K562 (cell line): Measurements from ENCODE around the gene SPRYD3. TPM values are rescaled to one million over a fixed set of nuclear protein-coding genes. Genes with fewer than 3 reads are reported as not detected.

Experiments
- CBFA2T3 ChIP-seq: fragments of 450-650 bp; IDR thresholded peaks from 2 replicates; pipeline ENCODE4 v1.6.1; 2017
- CHD2 ChIP-seq: IDR thresholded peaks from 2 replicates; pipeline ENCODE4 v1.6.1; 2011; ENCODE audit warnings: low read depth, low read length
- CREBBP ChIP-seq: IDR thresholded peaks from one replicate; pipeline ENCODE4 v1.6.1; 2012; ENCODE audit warnings: low read depth, mild to moderate bottlenecking, control low read depth, inconsistent platforms, low read length
- EP300 ChIP-seq: IDR thresholded peaks from 2 replicates; pipeline ENCODE4 v1.6.1; 2012; ENCODE audit warnings: low read length, improper control_type of control experiment
- ETS2 ChIP-seq: IDR thresholded peaks from 2 replicates; pipeline ENCODE4 v1.6.1; 2016; ENCODE audit warnings: borderline replicate concordance, missing genetic modification characterization, mild to moderate bottlenecking, moderate library complexity, missing compliant biosample characterization; ENCODE audit not compliant: poor library complexity, severe bottlenecking
- FOXP4 ChIP-seq: sonication (generic); formaldehyde crosslinking; IDR thresholded peaks from 2 replicates; pipeline ENCODE4 v1.8.0; 2022; ENCODE audit warnings: mild to moderate bottlenecking, missing genetic modification reagents, borderline replicate concordance
- GATA2 ChIP-seq: sonication (generic); formaldehyde crosslinking; IDR thresholded peaks from 2 replicates; pipeline ENCODE4 v1.4.0; 2020; ENCODE audit warnings: mild to moderate bottlenecking, missing genetic modification reagents
- HDAC3 ChIP-seq: fragments of 450-650 bp; IDR thresholded peaks from 2 replicates; pipeline ENCODE4 v1.6.1; 2018; ENCODE audit warnings: borderline replicate concordance, mild to moderate bottlenecking, moderate library complexity; ENCODE audit not compliant: partially characterized antibody
- IRF2 ChIP-seq: sonication (generic); formaldehyde crosslinking; IDR thresholded peaks from 2 replicates; pipeline ENCODE4 v1.8.1; 2022; ENCODE audit warnings: mild to moderate bottlenecking, missing genetic modification reagents
- IRF9 ChIP-seq: fragments of 450-650 bp; IDR thresholded peaks from 2 replicates; pipeline ENCODE4 v1.6.1; 2016; ENCODE audit warnings: missing biosample characterization, missing genetic modification characterization
- KLF6 ChIP-seq: fragments of 250-450 bp; sonication (Bioruptor Pico); IDR thresholded peaks from 2 replicates; pipeline ENCODE4 v1.4.0; 2020; ENCODE audit warnings: mild to moderate bottlenecking, moderate library complexity, borderline replicate concordance
- MBD2 ChIP-seq: sonication (generic); IDR thresholded peaks from 2 replicates; pipeline ENCODE4 v1.6.1; 2016; ENCODE audit warnings: low read depth, borderline replicate concordance
- NELFE ChIP-seq: IDR thresholded peaks from 2 replicates; pipeline ENCODE4 v1.6.1; 2011; ENCODE audit warnings: mild to moderate bottlenecking; ENCODE audit not compliant: insufficient read depth, insufficient read length
- NR2C2 ChIP-seq, 2 experiments: fragments of 200-800 bp in 1 of 2; sonication (Bioruptor generic) in 1 of 2; sonication (generic) in 1 of 2; formaldehyde crosslinking in 1 of 2; IDR thresholded peaks; 2 replicates each; pipeline versions ENCODE4 v1.6.1 to v1.8.0; 2016 to 2022; ENCODE audit warnings: mild to moderate bottlenecking in 1 of 2, missing compliant biosample characterization in 1 of 2, missing genetic modification characterization in 1 of 2, missing genetic modification reagents in 1 of 2
- POU5F1 ChIP-seq: fragments of 150-350 bp; IDR thresholded peaks from 2 replicates; pipeline ENCODE4 v1.6.1; 2014; ENCODE audit warnings: borderline replicate concordance, low read length, low read depth, mild to moderate bottlenecking; ENCODE audit not compliant: partially characterized antibody
- RCOR1 ChIP-seq, 2 experiments: IDR thresholded peaks; 2 replicates each; pipeline ENCODE4 v1.6.1; 2012; ENCODE audit warnings: low read depth in 2 of 2, low read length in 2 of 2, borderline replicate concordance in 1 of 2, improper control_type of control experiment in 1 of 2
- SMARCB1 ChIP-seq: IDR thresholded peaks from 2 replicates; pipeline ENCODE4 v1.6.1; 2011; ENCODE audit warnings: improper control_type of control experiment, low read depth; ENCODE audit not compliant: insufficient read length
- SRSF7 ChIP-seq: fragments of 200-400 bp; formaldehyde crosslinking; optimal IDR thresholded peaks from 2 replicates; pipeline ENCODE3; 2017; ENCODE audit warnings: mild to moderate bottlenecking, low read depth, low read length
- TAF15 ChIP-seq: fragments of 200-400 bp; formaldehyde crosslinking; IDR thresholded peaks from 2 replicates; pipeline ENCODE4 v1.6.1; 2017; ENCODE audit warnings: mild to moderate bottlenecking, low read depth, low read length, moderate library complexity
- USF2 ChIP-seq: sonication (generic); formaldehyde crosslinking; IDR thresholded peaks from 2 replicates; pipeline ENCODE4 v1.5.0; 2020; ENCODE audit warnings: missing genetic modification reagents
- ZBTB12 ChIP-seq: fragments of 250-450 bp; sonication (Bioruptor Pico); IDR thresholded peaks from 2 replicates; pipeline ENCODE4 v1.4.0; 2020
- ZFPM2 ChIP-seq: fragments of 250-450 bp; sonication (Bioruptor Pico); IDR thresholded peaks from 2 replicates; pipeline ENCODE4 v1.5.1; 2022; ENCODE audit warnings: mild to moderate bottlenecking
- ZNF133 ChIP-seq: fragments of 250-450 bp; sonication (Bioruptor Pico); IDR thresholded peaks from 2 replicates; pipeline ENCODE4 v1.4.0; 2020; ENCODE audit warnings: mild to moderate bottlenecking
- ZNF324 ChIP-seq: fragments of 250-450 bp; sonication (Bioruptor Pico); IDR thresholded peaks from 2 replicates; pipeline ENCODE4 v1.4.0; 2020; ENCODE audit warnings: mild to moderate bottlenecking
- polyA plus RNA-seq, 8 experiments: library from polyadenylated mRNA; depleted of rRNA in 4 of 8; stranded (reverse) in 5 of 8; unstranded in 3 of 8; fragments of >200 nt; fragmentation: Nextera tagmentation in 2 of 8; fragmentation: Illumina TruSeq in 1 of 8; extraction: Ambion mirVana in 2 of 8; extraction: Trizol in 1 of 8; gene quantifications; 2 replicates each; pipeline versions ENCODE4 v1.2.1 to v1.2.3, GENCODE V29; 2011 to 2014; ENCODE audit warnings: inconsistent platforms in 1 of 8, missing spikeins in 1 of 8
- total RNA-seq, 7 experiments: library from RNA; depleted of rRNA in 6 of 7; stranded (reverse); fragments of >200 nt in 6 of 7; fragmentation: Illumina TruSeq in 2 of 7; extraction: Trizol in 2 of 7; gene quantifications; 2 replicates each; pipeline versions ENCODE4 v1.2.1 to v1.2.3, GENCODE V29; 2011 to 2021; ENCODE audit warnings: low replicate concordance in 1 of 7

SPRYD3 gene
- total and polyA plus RNA-seq, 9 of the 15 experiments (the other 6 are each of a cell fraction or from before 2014, with no cell fraction given): 1.5 to 13.6 (median 7.6) TPM

- no peak for TF ChIP-seq NELFE
- TF ChIP-seq FOXP4 (CRISPR knock-in tag): no peak
- TF ChIP-seq IRF2 (CRISPR knock-in tag): no peak
- no peak for TF ChIP-seq ZBTB12 (CRISPR knock-in tag)
- no peak for TF ChIP-seq NR2C2 (CRISPR knock-in tag; IDR thresholded peaks at IDR 0.05)
- no peak for TF ChIP-seq NR2C2 (tag; IDR thresholded peaks at IDR 0.05)
- TF ChIP-seq POU5F1: no peak
- no peak for TF ChIP-seq CBFA2T3
- TF ChIP-seq HDAC3: no peak
- no peak for TF ChIP-seq ZFPM2 (CRISPR knock-in tag)
- no peak for TF ChIP-seq ZNF324 (CRISPR knock-in tag)
- TF ChIP-seq GATA2 (CRISPR knock-in tag): no peak
- no peak for TF ChIP-seq IRF9 (tag)
- TF ChIP-seq SRSF7: no peak
- no peak; a peak in 1 of 4 replicates for TF ChIP-seq RCOR1 (IDR thresholded peaks at IDR 0.05; ENCODE audit: borderline replicate concordance in 1 of 2, low read depth in 2 of 2, low read length in 2 of 2)
- TF ChIP-seq CREBBP: no peak
- TF ChIP-seq USF2: no peak
- no peak for TF ChIP-seq EP300
- no peak for TF ChIP-seq SMARCB1
- TF ChIP-seq TAF15: no peak
- no peak for TF ChIP-seq KLF6 (CRISPR knock-in tag)
- no peak for TF ChIP-seq CHD2
- no peak for TF ChIP-seq ETS2
- TF ChIP-seq ZNF133 (CRISPR knock-in tag): no peak
- TF ChIP-seq MBD2: no peak
Observed at GRCh38 chr12:53054112-53054878, 24.9 kb downstream of the SPRYD3 start (continued).
